GM23338 (cell line): ENCODE results near the gene NEK10. TPM values are rescaled to one million over a fixed set of nuclear protein-coding genes. Genes with fewer than 3 reads are reported as not detected.

Experiments
- ATAC-seq: fragments of 200-7000 bp; cut with Tn5 transposase; 3 replicates; pipeline ENCODE4 v1.9.1; 2020
- DNase-seq: peaks from one replicate; pipeline ENCODE4 v3.0.0-alpha.2; 2015; ENCODE audit warnings: low spot score
- H2AFZ ChIP-seq: fragments of 200-600 bp; sonication (generic); 2 replicates; pipeline ENCODE4 v1.8.0; 2016; ENCODE audit warnings: antibody characterized with exemption, mild to moderate bottlenecking, moderate library complexity
- H3F3A ChIP-seq: fragments of 200-600 bp; sonication (generic); replicated peaks from 2 replicates; pipeline ENCODE4 v1.8.0; 2017; ENCODE audit warnings: antibody characterized with exemption, mixed run types, low read depth
- H3K27ac ChIP-seq: fragments of 200-600 bp; sonication (generic); 2 replicates; pipeline ENCODE4 v1.6.1; 2016; ENCODE audit warnings: low read depth
- H3K27me3 ChIP-seq: fragments of 200-600 bp; sonication (generic); 2 replicates; pipeline ENCODE4 v1.8.0; 2016; ENCODE audit warnings: mild to moderate bottlenecking, mixed run types, moderate library complexity; ENCODE audit not compliant: insufficient read depth
- H3K36me3 ChIP-seq: fragments of 200-600 bp; sonication (generic); 2 replicates; pipeline ENCODE4 v1.8.0; 2016; ENCODE audit warnings: mild to moderate bottlenecking; ENCODE audit not compliant: insufficient read depth
- H3K4me1 ChIP-seq: fragments of 200-600 bp; sonication (generic); 2 replicates; pipeline ENCODE4 v1.8.0; 2016; ENCODE audit warnings: mild to moderate bottlenecking, moderate library complexity; ENCODE audit not compliant: insufficient read depth
- H3K4me2 ChIP-seq: fragments of 200-600 bp; sonication (generic); 2 replicates; pipeline ENCODE4 v1.7.1; 2017; ENCODE audit warnings: mixed run types
- H3K4me3 ChIP-seq: fragments of 200-600 bp; sonication (generic); 2 replicates; pipeline ENCODE4 v1.6.1; 2016; ENCODE audit warnings: mixed run types
- H3K79me2 ChIP-seq: fragments of 200-600 bp; sonication (generic); replicated peaks from 2 replicates; pipeline ENCODE4 v1.8.0; 2017; ENCODE audit warnings: mild to moderate bottlenecking; ENCODE audit not compliant: insufficient read depth
- H3K9me2 ChIP-seq: fragments of 200-600 bp; sonication (generic); 2 replicates; pipeline ENCODE4 v1.8.0; 2017; ENCODE audit not compliant: insufficient read depth
- H4K20me1 ChIP-seq: fragments of 200-600 bp; sonication (generic); replicated peaks from 2 replicates; pipeline ENCODE4 v1.8.0; 2017; ENCODE audit warnings: mild to moderate bottlenecking; ENCODE audit not compliant: insufficient read depth
- H3K27ac Mint-ChIP-seq: 2 replicates; pipeline ENCODE4 v1.8.0; 2020; ENCODE audit warnings: inconsistent platforms, mild to moderate bottlenecking, moderate library complexity, mixed read lengths
- H3K27me3 Mint-ChIP-seq: 3 replicates; pipeline ENCODE4 v1.8.0; 2022; ENCODE audit warnings: low read depth, mild to moderate bottlenecking, moderate library complexity, mixed read lengths, inconsistent platforms; ENCODE audit not compliant: insufficient read depth, poor library complexity
- H3K36me3 Mint-ChIP-seq: 3 replicates; pipeline ENCODE4 v1.8.0; 2021; ENCODE audit warnings: low read depth, mild to moderate bottlenecking, inconsistent platforms, moderate library complexity, mixed read lengths
- H3K4me1 Mint-ChIP-seq: 3 replicates; pipeline ENCODE4 v1.8.0; 2020; ENCODE audit warnings: mild to moderate bottlenecking, inconsistent platforms, mixed read lengths
- H3K4me3 Mint-ChIP-seq: 3 replicates; pipeline ENCODE4 v1.8.0; 2021; ENCODE audit warnings: moderate library complexity, mild to moderate bottlenecking, inconsistent platforms, mixed read lengths
- H3K9me3 Mint-ChIP-seq: 3 replicates; pipeline ENCODE4 v1.8.0; 2020; ENCODE audit warnings: moderate library complexity, mild to moderate bottlenecking, inconsistent platforms, mixed read lengths
- CREB1 ChIP-seq: fragments of 250-450 bp; sonication (Bioruptor Pico); IDR thresholded peaks from 2 replicates; pipeline ENCODE4 v1.5.0; 2020; ENCODE audit warnings: low read depth, mild to moderate bottlenecking, moderate library complexity
- EZH2 ChIP-seq: fragments of 200-600 bp; sonication (generic); IDR thresholded peaks from one replicate; pipeline ENCODE4 v1.8.0; 2017; ENCODE audit warnings: antibody characterized with exemption, mild to moderate bottlenecking, low read depth; ENCODE audit not compliant: unreplicated experiment
- EZH2phosphoT487 ChIP-seq: fragments of 200-600 bp; sonication (generic); IDR thresholded peaks from one replicate; pipeline ENCODE4 v1.8.1; 2018; ENCODE audit warnings: antibody characterized with exemption; ENCODE audit not compliant: unreplicated experiment
- JUNB ChIP-seq: IDR thresholded peaks from one replicate; pipeline ENCODE4 v1.6.1; 2016; ENCODE audit warnings: antibody characterized with exemption; ENCODE audit not compliant: unreplicated experiment
- NANOG ChIP-seq: IDR thresholded peaks from 2 replicates; pipeline ENCODE4 v1.6.1; 2016; ENCODE audit warnings: antibody characterized with exemption, borderline replicate concordance
- POLR2AphosphoS5 ChIP-seq: IDR thresholded peaks from 2 replicates; pipeline ENCODE4 v1.6.1; 2016; ENCODE audit warnings: antibody characterized with exemption, low read depth
- STAT1 ChIP-seq: IDR thresholded peaks from one replicate; pipeline ENCODE4 v1.6.1; 2016; ENCODE audit warnings: antibody characterized with exemption; ENCODE audit not compliant: unreplicated experiment
- ZNF114 ChIP-seq: fragments of 250-450 bp; sonication (Bioruptor Pico); IDR thresholded peaks from 2 replicates; pipeline ENCODE4 v1.5.0; 2020; ENCODE audit warnings: mild to moderate bottlenecking, moderate library complexity
- ZNF331 ChIP-seq: fragments of 250-450 bp; sonication (Bioruptor Pico); IDR thresholded peaks from 2 replicates; pipeline ENCODE4 v1.5.0; 2020; ENCODE audit warnings: low read depth, mild to moderate bottlenecking, moderate library complexity
- polyA plus RNA-seq: library from polyadenylated mRNA; unstranded; fragments of >200 nt; fragmentation: Nextera tagmentation; extraction: Ambion mirVana; gene quantifications from 2 replicates; pipeline ENCODE4 v1.2.1, GENCODE V29; 2016
- total RNA-seq: library from RNA; depleted of rRNA; stranded (reverse); fragments of >200 nt; shearing (Covaris generic); gene quantifications from 2 replicates; pipeline ENCODE4 v1.2.3, GENCODE V29; 2014
- TF ChIP-seq, protein P1 (sequence below), 2 experiments: fragments of 200-600 bp in 1 of 2; sonication (generic) in 1 of 2; conservative IDR thresholded peaks; 2 replicates each; pipeline versions ENCODE4 v1.5.1 to v1.6.1; 2016 to 2017; ENCODE audit warnings: antibody characterized with exemption in 2 of 2, low read depth in 2 of 2, mild to moderate bottlenecking in 2 of 2, moderate library complexity in 1 of 2
- TF ChIP-seq, protein P2 (sequence below): IDR thresholded peaks from 2 replicates; pipeline ENCODE4 v1.6.1; 2016; ENCODE audit warnings: antibody characterized with exemption
- TF ChIP-seq, protein P3 (sequence below): IDR thresholded peaks from one replicate; pipeline ENCODE4 v1.6.1; 2018; ENCODE audit warnings: antibody characterized with exemption; ENCODE audit not compliant: unreplicated experiment

Gene NEK10
- total and polyA plus RNA-seq, 2 experiments from 2014 or later, result 0.55 to 2.0 TPM

DNA sequence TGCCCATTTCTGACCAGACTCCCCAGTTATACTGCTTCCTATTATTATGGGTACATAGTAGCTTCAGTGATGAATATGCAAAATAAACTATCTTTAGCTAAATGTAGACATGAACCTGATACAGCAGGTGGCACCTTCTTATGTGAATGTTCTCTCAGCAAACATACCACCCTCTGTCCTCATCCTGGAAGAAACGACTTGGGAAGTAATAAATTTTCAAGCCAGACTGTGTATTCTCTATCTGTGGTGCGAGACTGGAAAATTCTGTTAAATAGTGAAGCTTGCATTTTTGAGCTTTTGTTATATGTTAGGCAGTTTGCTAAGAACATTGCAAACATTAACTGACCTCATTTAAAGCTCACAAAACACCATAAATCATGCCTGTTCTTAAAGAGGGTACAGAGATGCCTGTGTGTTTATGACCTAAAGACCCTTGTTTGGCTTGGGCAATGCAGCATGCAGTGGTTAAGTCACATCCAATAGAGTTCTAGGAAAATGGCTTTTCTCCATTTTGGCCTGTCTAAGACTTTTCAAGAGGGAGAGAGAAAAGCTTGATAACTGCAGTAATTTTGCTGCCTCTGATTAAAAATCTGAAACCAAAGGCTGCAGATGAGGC lies 287.1 kb downstream of the NEK10 start:
- H3K9me2 ChIP-seq, result peaks cover 20% of the 10 kb centered on the region
- H4K20me1 ChIP-seq, result no peaks in the 10 kb centered on the region
- H3K27ac ChIP-seq, result no peak overlapping the region
- H3K36me3 ChIP-seq, result no peaks in the 10 kb centered on the region
- no peaks in the 10 kb centered on the region for H3K27me3 ChIP-seq
- H3K79me2 ChIP-seq, result no peaks in the 10 kb centered on the region
- H2AFZ ChIP-seq, result peak overlapping the region; percentile 95; the same call in 1 of the 2 replicates
- DNase-seq, result no peak
- peaks cover 31% of the 10 kb centered on the region for H3K4me1 ChIP-seq
- no peak overlapping the region for H3K4me3 ChIP-seq
- no peak overlapping the region for H3K4me3 Mint-ChIP-seq
- H3K36me3 Mint-ChIP-seq, result no peaks in the 10 kb centered on the region
- H3K27ac Mint-ChIP-seq, result no peak overlapping the region
- no peaks in the 10 kb centered on the region for H3K9me3 Mint-ChIP-seq
- H3K4me2 ChIP-seq, result no peak overlapping the region
- TF ChIP-seq, protein P1, sequence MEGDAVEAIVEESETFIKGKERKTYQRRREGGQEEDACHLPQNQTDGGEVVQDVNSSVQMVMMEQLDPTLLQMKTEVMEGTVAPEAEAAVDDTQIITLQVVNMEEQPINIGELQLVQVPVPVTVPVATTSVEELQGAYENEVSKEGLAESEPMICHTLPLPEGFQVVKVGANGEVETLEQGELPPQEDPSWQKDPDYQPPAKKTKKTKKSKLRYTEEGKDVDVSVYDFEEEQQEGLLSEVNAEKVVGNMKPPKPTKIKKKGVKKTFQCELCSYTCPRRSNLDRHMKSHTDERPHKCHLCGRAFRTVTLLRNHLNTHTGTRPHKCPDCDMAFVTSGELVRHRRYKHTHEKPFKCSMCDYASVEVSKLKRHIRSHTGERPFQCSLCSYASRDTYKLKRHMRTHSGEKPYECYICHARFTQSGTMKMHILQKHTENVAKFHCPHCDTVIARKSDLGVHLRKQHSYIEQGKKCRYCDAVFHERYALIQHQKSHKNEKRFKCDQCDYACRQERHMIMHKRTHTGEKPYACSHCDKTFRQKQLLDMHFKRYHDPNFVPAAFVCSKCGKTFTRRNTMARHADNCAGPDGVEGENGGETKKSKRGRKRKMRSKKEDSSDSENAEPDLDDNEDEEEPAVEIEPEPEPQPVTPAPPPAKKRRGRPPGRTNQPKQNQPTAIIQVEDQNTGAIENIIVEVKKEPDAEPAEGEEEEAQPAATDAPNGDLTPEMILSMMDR (conservative IDR thresholded peaks at IDR 0.05; ENCODE audit: low read depth in 2 of 2), result no peak
- TF ChIP-seq, protein P2, sequence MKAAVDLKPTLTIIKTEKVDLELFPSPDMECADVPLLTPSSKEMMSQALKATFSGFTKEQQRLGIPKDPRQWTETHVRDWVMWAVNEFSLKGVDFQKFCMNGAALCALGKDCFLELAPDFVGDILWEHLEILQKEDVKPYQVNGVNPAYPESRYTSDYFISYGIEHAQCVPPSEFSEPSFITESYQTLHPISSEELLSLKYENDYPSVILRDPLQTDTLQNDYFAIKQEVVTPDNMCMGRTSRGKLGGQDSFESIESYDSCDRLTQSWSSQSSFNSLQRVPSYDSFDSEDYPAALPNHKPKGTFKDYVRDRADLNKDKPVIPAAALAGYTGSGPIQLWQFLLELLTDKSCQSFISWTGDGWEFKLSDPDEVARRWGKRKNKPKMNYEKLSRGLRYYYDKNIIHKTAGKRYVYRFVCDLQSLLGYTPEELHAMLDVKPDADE, result no peak
- TF ChIP-seq STAT1, result no peak
- H3K4me1 Mint-ChIP-seq, result peaks cover 29% of the 10 kb centered on the region
- peaks cover 3% of the 10 kb centered on the region for H3K27me3 Mint-ChIP-seq
- H3F3A ChIP-seq, result no peaks in the 10 kb centered on the region; the same call in 1 of the 2 replicates
- ATAC-seq, result no peak

DNA sequence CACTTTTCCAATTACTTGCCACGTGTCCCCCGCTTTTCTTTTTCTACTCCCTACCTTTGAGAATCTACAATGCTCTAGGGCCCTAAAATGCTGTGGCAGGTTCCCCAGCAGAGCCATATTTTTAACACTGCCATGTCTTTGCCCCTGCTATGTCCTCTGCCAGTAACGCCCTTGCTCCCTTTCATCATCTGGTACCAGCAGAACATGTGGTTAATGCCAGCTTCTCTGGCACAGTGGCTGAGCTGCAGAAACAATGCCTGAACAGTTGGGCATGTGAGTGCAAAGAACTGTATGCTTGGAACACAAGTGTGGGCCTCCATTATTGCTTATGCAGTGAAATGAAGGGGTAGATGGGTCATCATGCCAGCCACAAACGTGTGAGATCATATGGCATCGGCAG lies 287.6 kb downstream of the NEK10 start:
- H3K4me3 Mint-ChIP-seq, result no peak overlapping the region
- Histone ChIP-seq H3K36me3 (no peaks in the 10 kb centered on the region), H3F3A (no peaks in the 10 kb centered on the region; the same call in 1 of the 2 replicates), H3K9me2 (peaks cover 26% of the 10 kb centered on the region), H3K4me2 (no peak overlapping the region), H3K79me2 (no peaks in the 10 kb centered on the region), H3K4me1 (peaks cover 31% of the 10 kb centered on the region), H3K4me3 (no peak overlapping the region), H3K27ac (no peak overlapping the region), H2AFZ (no peak overlapping the region), H4K20me1 (no peaks in the 10 kb centered on the region), H3K27me3 (no peaks in the 10 kb centered on the region)
- peaks cover 30% of the 10 kb centered on the region for H3K4me1 Mint-ChIP-seq
- peaks cover 3% of the 10 kb centered on the region for H3K27me3 Mint-ChIP-seq
- no peaks in the 10 kb centered on the region for H3K36me3 Mint-ChIP-seq
- H3K9me3 Mint-ChIP-seq, result no peaks in the 10 kb centered on the region
- H3K27ac Mint-ChIP-seq, result no peak overlapping the region
- DNase-seq (no peak), ATAC-seq (no peak)
- TF ChIP-seq, protein P3, sequence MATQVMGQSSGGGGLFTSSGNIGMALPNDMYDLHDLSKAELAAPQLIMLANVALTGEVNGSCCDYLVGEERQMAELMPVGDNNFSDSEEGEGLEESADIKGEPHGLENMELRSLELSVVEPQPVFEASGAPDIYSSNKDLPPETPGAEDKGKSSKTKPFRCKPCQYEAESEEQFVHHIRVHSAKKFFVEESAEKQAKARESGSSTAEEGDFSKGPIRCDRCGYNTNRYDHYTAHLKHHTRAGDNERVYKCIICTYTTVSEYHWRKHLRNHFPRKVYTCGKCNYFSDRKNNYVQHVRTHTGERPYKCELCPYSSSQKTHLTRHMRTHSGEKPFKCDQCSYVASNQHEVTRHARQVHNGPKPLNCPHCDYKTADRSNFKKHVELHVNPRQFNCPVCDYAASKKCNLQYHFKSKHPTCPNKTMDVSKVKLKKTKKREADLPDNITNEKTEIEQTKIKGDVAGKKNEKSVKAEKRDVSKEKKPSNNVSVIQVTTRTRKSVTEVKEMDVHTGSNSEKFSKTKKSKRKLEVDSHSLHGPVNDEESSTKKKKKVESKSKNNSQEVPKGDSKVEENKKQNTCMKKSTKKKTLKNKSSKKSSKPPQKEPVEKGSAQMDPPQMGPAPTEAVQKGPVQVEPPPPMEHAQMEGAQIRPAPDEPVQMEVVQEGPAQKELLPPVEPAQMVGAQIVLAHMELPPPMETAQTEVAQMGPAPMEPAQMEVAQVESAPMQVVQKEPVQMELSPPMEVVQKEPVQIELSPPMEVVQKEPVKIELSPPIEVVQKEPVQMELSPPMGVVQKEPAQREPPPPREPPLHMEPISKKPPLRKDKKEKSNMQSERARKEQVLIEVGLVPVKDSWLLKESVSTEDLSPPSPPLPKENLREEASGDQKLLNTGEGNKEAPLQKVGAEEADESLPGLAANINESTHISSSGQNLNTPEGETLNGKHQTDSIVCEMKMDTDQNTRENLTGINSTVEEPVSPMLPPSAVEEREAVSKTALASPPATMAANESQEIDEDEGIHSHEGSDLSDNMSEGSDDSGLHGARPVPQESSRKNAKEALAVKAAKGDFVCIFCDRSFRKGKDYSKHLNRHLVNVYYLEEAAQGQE, result no peak
- TF ChIP-seq STAT1 (no peak), CREB1 (no peak), EZH2phosphoT487 (no peak), JUNB (no peak), EZH2 (no peak), POLR2AphosphoS5 (no peak), NANOG (no peak), ZNF331 (CRISPR knock-in tag) (no peak), ZNF114 (CRISPR knock-in tag) (no peak)
- TF ChIP-seq, protein P2, result no peak
